Endodermal cell (in vitro differentiated cells): ENCODE measurements around the gene FAM117A. TPM values are rescaled to one million over a fixed set of nuclear protein-coding genes. Genes with fewer than 3 reads are reported as not detected.
A peak's percentile ranks its signal among the peaks of the same experiment; 100 is the strongest.

Experiments
- DNase-seq: peaks from one replicate; pipeline ENCODE4 v3.0.0-alpha.2; 2017
- H3K27ac ChIP-seq: 2 replicates; pipeline ENCODE4 v1.5.1; 2013; ENCODE audit warnings: mild to moderate bottlenecking, low read depth, low read length, moderate library complexity
- H3K27me3 ChIP-seq: 2 replicates; pipeline ENCODE4 v1.6.1; 2013; ENCODE audit warnings: mild to moderate bottlenecking, low read length, moderate library complexity; ENCODE audit not compliant: insufficient read depth, control insufficient read depth, poor library complexity, severe bottlenecking
- H3K36me3 ChIP-seq: 2 replicates; pipeline ENCODE4 v1.7.0; 2013; ENCODE audit warnings: mild to moderate bottlenecking, low read length, moderate library complexity; ENCODE audit not compliant: control insufficient read depth, insufficient read depth
- H3K4me1 ChIP-seq: one replicate; pipeline ENCODE4 v1.7.0; 2013; ENCODE audit warnings: low read length; ENCODE audit not compliant: control insufficient read depth, insufficient read depth
- H3K4me3 ChIP-seq: 2 replicates; pipeline ENCODE4 v1.5.1; 2013; ENCODE audit warnings: mild to moderate bottlenecking, low read length, moderate library complexity
- H3K9ac ChIP-seq: 2 replicates; pipeline ENCODE4 v1.6.1; 2013; ENCODE audit warnings: mild to moderate bottlenecking, low read length, moderate library complexity; ENCODE audit not compliant: poor library complexity, severe bottlenecking; ENCODE audit errors: extremely low read depth
- H3K9me3 ChIP-seq: 2 replicates; pipeline ENCODE4 v1.6.1; 2013; ENCODE audit warnings: mild to moderate bottlenecking, low read length, moderate library complexity; ENCODE audit not compliant: control insufficient read depth
- H3K27ac Mint-ChIP-seq: 2 replicates; pipeline ENCODE4 v1.8.0; 2020; ENCODE audit warnings: mixed read lengths
- H3K27me3 Mint-ChIP-seq: 2 replicates; pipeline ENCODE4 v1.8.0; 2021; ENCODE audit warnings: mild to moderate bottlenecking, mixed read lengths; ENCODE audit not compliant: insufficient read depth
- H3K36me3 Mint-ChIP-seq: 2 replicates; pipeline ENCODE4 v1.8.0; 2020; ENCODE audit warnings: low read depth, mixed read lengths
- H3K4me1 Mint-ChIP-seq: 2 replicates; pipeline ENCODE4 v1.8.0; 2020; ENCODE audit warnings: mixed read lengths
- H3K4me3 Mint-ChIP-seq: 2 replicates; pipeline ENCODE4 v1.8.0; 2020; ENCODE audit warnings: mild to moderate bottlenecking, moderate library complexity, mixed read lengths
- H3K9me3 Mint-ChIP-seq: 2 replicates; pipeline ENCODE4 v1.8.0; 2020; ENCODE audit warnings: mild to moderate bottlenecking, mixed read lengths
- WGBS, 2 experiments: methylation state at CpG; one replicate each; pipeline versions ENCODE4 v1.1.5 to v1.1.7; 2013; ENCODE audit warnings: missing lambda C conversion rate in 2 of 2, mixed read lengths in 1 of 2; ENCODE audit not compliant: insufficient coverage in 1 of 2, insufficient read length in 1 of 2; 5-methylcytosine and 5-hydroxymethylcytosine counted together
- total RNA-seq, 2 donors: library from RNA; stranded (reverse); fragmentation: NEBNext Ultra II Directional in 1 of 2; extraction: Animal tissue kit (Norgen Biotek cat#: 25700) in 1 of 2; gene quantifications; 2 replicates in 1 of 2; 3 replicates in 1 of 2; pipeline ENCODE4 v1.2.1, GENCODE V29; 2021
- TF ChIP-seq, protein P1 (sequence below): fragments of 200-600 bp; sonication (generic); conservative IDR thresholded peaks from 2 replicates; pipeline ENCODE4 v1.5.0; 2021; ENCODE audit warnings: antibody characterized with exemption, mild to moderate bottlenecking

Gene FAM117A
- total RNA-seq, 2 donors from 2014 or later = 15.4 to 16.8 TPM

GRCh38 chr17:49783071-49783715 is 19.3 kb upstream of the FAM117A start:
- H3K27me3 Mint-ChIP-seq = peaks cover 3% of the 10 kb centered on the region
- no peak overlapping the region for H3K9ac ChIP-seq

GRCh38 chr17:49779739-49780231 is 15.9 kb upstream of the FAM117A start:
- H3K4me3 Mint-ChIP-seq = no peak overlapping the region
- Histone ChIP-seq H3K36me3 (no peaks in the 10 kb centered on the region), H3K9me3 (no peaks in the 10 kb centered on the region), H3K27me3 (peaks cover 10% of the 10 kb centered on the region), H3K27ac (no peak overlapping the region), H3K4me3 (no peak overlapping the region), H3K9ac (no peak overlapping the region), H3K4me1 (no peaks in the 10 kb centered on the region)
- H3K36me3 Mint-ChIP-seq = no peaks in the 10 kb centered on the region
- H3K9me3 Mint-ChIP-seq = no peaks in the 10 kb centered on the region
- no peaks in the 10 kb centered on the region for H3K4me1 Mint-ChIP-seq
- no peak for DNase-seq
- no peak overlapping the region for H3K27ac Mint-ChIP-seq
- WGBS, 2 experiments = 50 to 69% methylated on average over 1 to 2 of the region's 2 CpGs
- peaks cover 6% of the 10 kb centered on the region for H3K27me3 Mint-ChIP-seq
- TF ChIP-seq, protein P1, sequence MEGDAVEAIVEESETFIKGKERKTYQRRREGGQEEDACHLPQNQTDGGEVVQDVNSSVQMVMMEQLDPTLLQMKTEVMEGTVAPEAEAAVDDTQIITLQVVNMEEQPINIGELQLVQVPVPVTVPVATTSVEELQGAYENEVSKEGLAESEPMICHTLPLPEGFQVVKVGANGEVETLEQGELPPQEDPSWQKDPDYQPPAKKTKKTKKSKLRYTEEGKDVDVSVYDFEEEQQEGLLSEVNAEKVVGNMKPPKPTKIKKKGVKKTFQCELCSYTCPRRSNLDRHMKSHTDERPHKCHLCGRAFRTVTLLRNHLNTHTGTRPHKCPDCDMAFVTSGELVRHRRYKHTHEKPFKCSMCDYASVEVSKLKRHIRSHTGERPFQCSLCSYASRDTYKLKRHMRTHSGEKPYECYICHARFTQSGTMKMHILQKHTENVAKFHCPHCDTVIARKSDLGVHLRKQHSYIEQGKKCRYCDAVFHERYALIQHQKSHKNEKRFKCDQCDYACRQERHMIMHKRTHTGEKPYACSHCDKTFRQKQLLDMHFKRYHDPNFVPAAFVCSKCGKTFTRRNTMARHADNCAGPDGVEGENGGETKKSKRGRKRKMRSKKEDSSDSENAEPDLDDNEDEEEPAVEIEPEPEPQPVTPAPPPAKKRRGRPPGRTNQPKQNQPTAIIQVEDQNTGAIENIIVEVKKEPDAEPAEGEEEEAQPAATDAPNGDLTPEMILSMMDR = peak; percentile 67

More at GRCh38 chr17:49783071-49783715, 19.3 kb upstream of the FAM117A start:
- H3K4me3 ChIP-seq = no peak overlapping the region
- no peaks in the 10 kb centered on the region for H3K9me3 ChIP-seq
- H3K27me3 ChIP-seq = peaks cover 5% of the 10 kb centered on the region
- Mint-ChIP-seq H3K27ac (no peak overlapping the region), H3K9me3 (no peaks in the 10 kb centered on the region), H3K4me1 (peaks cover 9% of the 10 kb centered on the region), H3K36me3 (no peaks in the 10 kb centered on the region), H3K4me3 (no peak overlapping the region)
- WGBS, 2 experiments = 89 to 94% methylated on average over 3 of the region's 3 CpGs
- no peaks in the 10 kb centered on the region for H3K4me1 ChIP-seq
- no peaks in the 10 kb centered on the region for H3K36me3 ChIP-seq
- H3K27ac ChIP-seq = peak overlapping the region; percentile 41
- TF ChIP-seq, protein P1 = no peak
- no peak for DNase-seq

GRCh38 chr17:49779156-49779738 is 15.3 kb upstream of the FAM117A start:
- H3K27ac Mint-ChIP-seq = no peak overlapping the region
- Histone ChIP-seq H3K4me3 (no peak overlapping the region), H3K27ac (no peak overlapping the region), H3K36me3 (no peaks in the 10 kb centered on the region), H3K9me3 (no peaks in the 10 kb centered on the region), H3K9ac (no peak overlapping the region), H3K4me1 (no peaks in the 10 kb centered on the region), H3K27me3 (peaks cover 10% of the 10 kb centered on the region)
- 91% methylated on average over 2 of the region's 2 CpGs; no CpG with 5 or more reads in 1 of the 2 experiments for WGBS, 2 experiments
- H3K9me3 Mint-ChIP-seq = no peaks in the 10 kb centered on the region
- no peak for DNase-seq
- H3K4me3 Mint-ChIP-seq = no peak overlapping the region
- no peaks in the 10 kb centered on the region for H3K36me3 Mint-ChIP-seq
- peaks cover 6% of the 10 kb centered on the region for H3K27me3 Mint-ChIP-seq
- H3K4me1 Mint-ChIP-seq = no peaks in the 10 kb centered on the region
- TF ChIP-seq, protein P1 = no peak
